Smooth muscle cell (in vitro differentiated cells): ENCODE results near the gene PCK2. TPM values are rescaled to one million over a fixed set of nuclear protein-coding genes. Genes with fewer than 3 reads are reported as not detected.
A peak's percentile ranks its signal among the peaks of the same experiment; 100 is the strongest.

Experiments
- DNase-seq: peaks from one replicate; lab custom pipeline; 2025; ENCODE audit not compliant: unreplicated experiment; lab: John Stamatoyannopoulos, UW
- H2AFZ ChIP-seq: fragments of 200-600 bp; sonication (generic); 2 replicates; pipeline ENCODE4 v1.6.0; 2016; ENCODE audit warnings: antibody characterized with exemption, low read depth, mild to moderate bottlenecking
- H3F3A ChIP-seq: fragments of 200-600 bp; sonication (generic); 2 replicates; pipeline ENCODE4 v1.6.0; 2017; ENCODE audit warnings: antibody characterized with exemption, low read depth
- H3K27ac ChIP-seq: fragments of 200-600 bp; sonication (generic); 2 replicates; pipeline ENCODE4 v1.5.1; 2016; ENCODE audit warnings: low read depth, mild to moderate bottlenecking
- H3K27me3 ChIP-seq: fragments of 200-600 bp; sonication (generic); 2 replicates; pipeline ENCODE4 v1.6.1; 2016; ENCODE audit warnings: low read depth, mild to moderate bottlenecking
- H3K36me3 ChIP-seq: fragments of 200-600 bp; sonication (generic); 2 replicates; pipeline ENCODE4 v1.5.1; 2016; ENCODE audit warnings: low read depth
- H3K4me1 ChIP-seq: fragments of 200-600 bp; sonication (generic); 2 replicates; pipeline ENCODE4 v1.5.1; 2016; ENCODE audit warnings: low read depth
- H3K4me2 ChIP-seq: fragments of 200-600 bp; sonication (generic); 2 replicates; pipeline ENCODE4 v1.6.0; 2016; ENCODE audit warnings: mild to moderate bottlenecking
- H3K4me3 ChIP-seq: fragments of 200-600 bp; sonication (generic); 2 replicates; pipeline ENCODE4 v1.5.1; 2016; ENCODE audit warnings: mild to moderate bottlenecking
- H3K79me2 ChIP-seq: fragments of 200-600 bp; sonication (generic); 2 replicates; pipeline ENCODE4 v1.6.0; 2016; ENCODE audit warnings: low read depth, mild to moderate bottlenecking
- H3K9ac ChIP-seq: fragments of 200-600 bp; sonication (generic); 2 replicates; pipeline ENCODE4 v1.6.0; 2016; ENCODE audit warnings: low read depth
- H3K9me3 ChIP-seq: fragments of 200-600 bp; sonication (generic); replicated peaks from 2 replicates; pipeline ENCODE4 v1.5.1; 2016; ENCODE audit warnings: low read depth
- H4K20me1 ChIP-seq: fragments of 200-600 bp; sonication (generic); 2 replicates; pipeline ENCODE4 v1.6.0; 2016; ENCODE audit warnings: low read depth
- CTCF ChIP-seq: fragments of 200-600 bp; sonication (generic); IDR thresholded peaks from 2 replicates; pipeline ENCODE4 v1.5.1; 2017; ENCODE audit warnings: borderline replicate concordance, mild to moderate bottlenecking, antibody characterized with exemption; ENCODE audit not compliant: insufficient read depth, poor library complexity, severe bottlenecking
- WGBS: methylation state at CpG from one replicate; pipeline ENCODE4 v1.1.7; 2016; ENCODE audit warnings: low lambda C conversion rate; 5-methylcytosine and 5-hydroxymethylcytosine counted together
- polyA plus RNA-seq: library from polyadenylated mRNA; unstranded; fragments of >200 nt; fragmentation: Nextera tagmentation; extraction: Ambion mirVana; gene quantifications from 2 replicates; pipeline ENCODE4 v1.2.1, GENCODE V29; 2016
- total RNA-seq: library from RNA; depleted of rRNA; stranded (reverse); fragments of >200 nt; gene quantifications from 2 replicates; pipeline ENCODE4 v1.2.3, GENCODE V29; 2014

The PCK2 gene
- total and polyA plus RNA-seq, 2 experiments from 2014 or later = 21.5 to 40.4 TPM

DNA sequence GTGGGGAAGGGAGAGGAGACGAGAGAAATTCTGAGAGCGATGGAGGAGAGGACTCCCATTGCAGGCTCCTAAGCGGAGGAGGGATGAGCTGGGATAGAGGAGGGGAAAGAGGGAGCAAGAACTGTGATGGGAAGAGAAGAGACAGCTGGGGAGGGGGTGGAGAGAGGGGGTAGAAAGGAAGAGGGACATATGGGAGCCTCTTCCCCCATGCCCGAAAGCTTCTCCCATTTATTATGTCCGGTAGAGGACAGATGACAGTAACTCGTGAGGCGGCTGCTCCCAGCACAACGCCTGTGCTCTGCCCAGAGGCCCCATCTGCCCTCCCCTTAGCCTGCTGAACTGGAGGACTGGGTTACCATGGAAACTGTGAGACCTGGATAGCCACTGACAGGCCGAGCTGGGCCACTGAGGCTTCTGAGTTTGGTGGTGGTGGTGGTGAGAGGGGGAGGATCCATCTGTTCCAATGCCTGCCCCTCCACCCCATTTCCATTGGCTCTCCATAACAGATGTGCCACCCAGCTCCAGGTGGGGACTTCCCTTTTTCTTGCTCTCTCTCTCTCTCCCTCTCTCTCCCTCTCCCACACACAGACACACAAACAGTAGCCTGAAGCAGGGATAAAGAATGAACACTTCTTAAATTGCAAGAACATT, 14.5 kb upstream of the PCK2 start:
- Histone ChIP-seq H3K4me1 (peaks cover 17% of the 10 kb centered on the region), H3K4me3 (no peak overlapping the region), H3K4me2 (no peak overlapping the region), H3K27ac (no peak overlapping the region), H3K36me3 (no peaks in the 10 kb centered on the region), H4K20me1 (no peaks in the 10 kb centered on the region), H2AFZ (no peak overlapping the region), H3K9me3 (no peaks in the 10 kb centered on the region), H3K79me2 (no peaks in the 10 kb centered on the region), H3K27me3 (peaks cover 30% of the 10 kb centered on the region), H3F3A (no peaks in the 10 kb centered on the region), H3K9ac (no peak overlapping the region)
- 77% methylated on average over 9 of the region's 9 CpGs for WGBS
- no peak for TF ChIP-seq CTCF
- no peak for DNase-seq

- Histone ChIP-seq H3K4me2 (no peak overlapping the region), H3K79me2 (no peaks in the 10 kb centered on the region), H3F3A (no peaks in the 10 kb centered on the region), H3K36me3 (no peaks in the 10 kb centered on the region), H3K4me1 (peaks cover 17% of the 10 kb centered on the region), H3K27ac (no peak overlapping the region), H3K9me3 (no peaks in the 10 kb centered on the region), H3K4me3 (no peak overlapping the region), H2AFZ (no peak overlapping the region), H4K20me1 (no peaks in the 10 kb centered on the region), H3K27me3 (peaks cover 30% of the 10 kb centered on the region), H3K9ac (no peak overlapping the region)
- no peak for TF ChIP-seq CTCF
- DNase-seq = no peak
- 75% methylated on average over 6 of the region's 6 CpGs for WGBS
These were observed 14.0 kb upstream of the PCK2 start for GRCh38 chr14:24080142-24080530.

GRCh38 chr14:24080888-24081738, 13.0 kb upstream of the PCK2 start:
- Histone ChIP-seq H3K27me3 (peaks cover 30% of the 10 kb centered on the region), H2AFZ (peak overlapping the region; percentile 90), H3K9ac (no peak overlapping the region), H3K4me3 (peak overlapping the region; percentile 75), H3K79me2 (no peaks in the 10 kb centered on the region), H4K20me1 (no peaks in the 10 kb centered on the region), H3F3A (no peaks in the 10 kb centered on the region), H3K4me1 (peaks cover 17% of the 10 kb centered on the region), H3K9me3 (no peaks in the 10 kb centered on the region), H3K4me2 (peak overlapping the region; percentile 92), H3K27ac (no peak overlapping the region), H3K36me3 (no peaks in the 10 kb centered on the region)
- DNase-seq = no peak
- WGBS = 2% methylated on average over 62 of the region's 74 CpGs
- TF ChIP-seq CTCF = no peak
